Spleen (tissue), 11 donors: Measurements from ENCODE around the gene CD93. TPM values are rescaled to one million over a fixed set of nuclear protein-coding genes. Genes with fewer than 3 reads are reported as not detected.

ENCODE experiments used
- DNase-seq: peaks from one replicate; pipeline ENCODE4 v3.0.0-alpha.2; 2020
- H3K27ac ChIP-seq, 8 donors: fragments of 200-600 bp; sonication (generic) in 7 of 8; 1 replicate in 4 of 8; 2 replicates in 4 of 8; pipeline versions ENCODE4 v1.5.0 to v1.8.0; 2016 to 2021; ENCODE audit warnings: inconsistent platforms in 4 of 8, mild to moderate bottlenecking in 4 of 8, moderate library complexity in 1 of 8
- H3K27me3 ChIP-seq, 7 donors: fragments of 200-600 bp; sonication (generic) in 6 of 7; replicated peaks in 1 of 7; 1 replicate in 4 of 7; 2 replicates in 3 of 7; pipeline versions ENCODE4 v1.5.0 to v1.8.0; 2016 to 2021; ENCODE audit warnings: inconsistent platforms in 3 of 7, mild to moderate bottlenecking in 1 of 7
- H3K36me3 ChIP-seq, 6 donors: fragments of 200-600 bp; sonication (generic) in 5 of 6; 1 replicate in 4 of 6; 2 replicates in 2 of 6; pipeline versions ENCODE4 v1.5.0 to v1.8.0; 2016 to 2021; ENCODE audit warnings: inconsistent platforms in 2 of 6
- H3K4me1 ChIP-seq, 6 donors: fragments of 200-600 bp; sonication (generic) in 5 of 6; 1 replicate in 3 of 6; 2 replicates in 3 of 6; pipeline versions ENCODE4 v1.5.0 to v1.8.0; 2016 to 2021; ENCODE audit warnings: inconsistent platforms in 3 of 6
- H3K4me3 ChIP-seq, 8 donors: fragments of 200-600 bp; sonication (generic) in 7 of 8; 1 replicate in 4 of 8; 2 replicates in 4 of 8; pipeline versions ENCODE4 v1.5.0 to v1.8.0; 2016 to 2021; ENCODE audit warnings: inconsistent platforms in 4 of 8, mild to moderate bottlenecking in 4 of 8, moderate library complexity in 2 of 8
- H3K9me3 ChIP-seq, 8 donors: fragments of 200-600 bp; sonication (generic) in 7 of 8; 1 replicate in 4 of 8; 2 replicates in 4 of 8; pipeline versions ENCODE4 v1.5.0 to v1.8.0; 2016 to 2021; ENCODE audit warnings: inconsistent platforms in 4 of 8
- POLR2A ChIP-seq, 3 donors: fragments of 450-650 bp; IDR thresholded peaks; one replicate each; pipeline ENCODE4 v1.5.1; 2017; ENCODE audit warnings: antibody characterized with exemption in 3 of 3, mild to moderate bottlenecking in 1 of 3
- POLR2AphosphoS5 ChIP-seq, 3 donors: sonication (generic); formaldehyde crosslinking; IDR thresholded peaks; one replicate each; pipeline ENCODE4 v1.5.1; 2017; ENCODE audit warnings: antibody characterized with exemption in 3 of 3
- WGBS, 5 donors: extraction: QIAGEN DNeasy Blood & Tissue Kit in 3 of 5; methylation state at CpG; one replicate each; pipeline versions ENCODE4 v1.1.5 to v1.1.7; 2013 to 2018; 5-methylcytosine and 5-hydroxymethylcytosine counted together
- intact Hi-C: fragments of 100-400 bp; cut with DNase I; formaldehyde crosslinking; loops from one replicate; pipeline ENCODE4 v1.15.0; 2023; ENCODE audit warnings: low total_unique reads
- polyA plus RNA-seq, 3 donors: library from polyadenylated mRNA; stranded (reverse); fragments of 200-250 nt; gene quantifications; one replicate each; pipeline ENCODE4 v1.2.1, GENCODE V29; 2013
- total RNA-seq, 7 donors: library from RNA; depleted of rRNA in 3 of 7; stranded (reverse); fragments of >200 nt in 3 of 7; fragmentation: NEBNext Ultra II Directional in 4 of 7; extraction: Animal tissue kit (Norgen Biotek cat#: 25700) in 4 of 7; gene quantifications; one replicate each; pipeline versions ENCODE4 v1.1.0 to v1.2.1, GENCODE V29; 2016 to 2021
- TF ChIP-seq, protein P1 (sequence below), 11 experiments: fragments of 200-600 bp in 7 of 11; fragments of 450-650 bp in 4 of 11; sonication (generic) in 4 of 11; IDR thresholded peaks in 8 of 11; conservative IDR thresholded peaks in 3 of 11; 1 replicate in 7 of 11; 2 replicates in 4 of 11; pipeline versions ENCODE4 v1.4.0 to v1.8.0; 2016 to 2021; ENCODE audit warnings: antibody characterized with exemption in 11 of 11, inconsistent platforms in 4 of 11, mild to moderate bottlenecking in 1 of 11
- donor health status: healthy with polysubstance abuse.
- donor health status: DM: no; HTN: no; CAD: no; lungs with moderate emphysema.
- donor health status: DM: no; HTN: no; CAD: no.
- donor health status: Bipolar disorder and iron deficiency.
- donor health status: healthy.
- donor health status: DM: no; HTN: no; CAD: no.
- donor health status: DM: yes; HTN: yes; CAD: no.

Gene CD93
- total and polyA plus RNA-seq, 10 donors = 4.1 to 103 (median 62.5) TPM

DNA sequence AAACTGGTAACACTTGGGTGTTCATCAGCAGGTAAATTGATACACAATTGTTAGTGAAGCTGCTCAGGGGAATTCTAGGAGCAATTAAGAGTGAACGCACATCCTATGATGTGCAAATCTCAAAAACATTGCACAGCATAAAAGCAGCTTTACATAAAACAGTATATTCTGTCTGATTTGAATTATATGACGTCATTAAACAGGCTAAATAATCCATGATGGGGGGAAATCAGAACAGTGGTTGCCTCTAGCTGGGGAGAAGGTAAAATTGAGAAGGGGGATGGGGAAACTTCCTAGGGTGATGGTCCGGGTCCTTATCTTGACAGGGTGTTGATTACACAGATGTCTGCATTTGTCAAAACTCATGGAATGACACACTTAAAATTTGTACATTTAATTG is 19.4 kb downstream of the CD93 start:
- Histone ChIP-seq H3K4me3 (no peak overlapping the region), H3K9me3 (no peaks in the 10 kb centered on the region), H3K4me1 (peaks cover 0 to 7% (median 3%) of the 10 kb centered on the region in 6 donors), H3K36me3 (no peaks in the 10 kb centered on the region), H3K27me3 (no peaks in the 10 kb centered on the region), H3K27ac (no peak overlapping the region)
- TF ChIP-seq POLR2A (IDR thresholded peaks at IDR 0.05) = no peak
- TF ChIP-seq, protein P1, sequence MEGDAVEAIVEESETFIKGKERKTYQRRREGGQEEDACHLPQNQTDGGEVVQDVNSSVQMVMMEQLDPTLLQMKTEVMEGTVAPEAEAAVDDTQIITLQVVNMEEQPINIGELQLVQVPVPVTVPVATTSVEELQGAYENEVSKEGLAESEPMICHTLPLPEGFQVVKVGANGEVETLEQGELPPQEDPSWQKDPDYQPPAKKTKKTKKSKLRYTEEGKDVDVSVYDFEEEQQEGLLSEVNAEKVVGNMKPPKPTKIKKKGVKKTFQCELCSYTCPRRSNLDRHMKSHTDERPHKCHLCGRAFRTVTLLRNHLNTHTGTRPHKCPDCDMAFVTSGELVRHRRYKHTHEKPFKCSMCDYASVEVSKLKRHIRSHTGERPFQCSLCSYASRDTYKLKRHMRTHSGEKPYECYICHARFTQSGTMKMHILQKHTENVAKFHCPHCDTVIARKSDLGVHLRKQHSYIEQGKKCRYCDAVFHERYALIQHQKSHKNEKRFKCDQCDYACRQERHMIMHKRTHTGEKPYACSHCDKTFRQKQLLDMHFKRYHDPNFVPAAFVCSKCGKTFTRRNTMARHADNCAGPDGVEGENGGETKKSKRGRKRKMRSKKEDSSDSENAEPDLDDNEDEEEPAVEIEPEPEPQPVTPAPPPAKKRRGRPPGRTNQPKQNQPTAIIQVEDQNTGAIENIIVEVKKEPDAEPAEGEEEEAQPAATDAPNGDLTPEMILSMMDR (IDR thresholded peaks at IDR 0.05 in 8 of 11, conservative IDR thresholded peaks at IDR 0.05 in 3 of 11) = no peak
- DNase-seq = no peak
- 89 to 96% (median 90%) methylated on average over 3 of the region's 3 CpGs for WGBS, 5 donors
- intact Hi-C loops = no loop called here

DNA sequence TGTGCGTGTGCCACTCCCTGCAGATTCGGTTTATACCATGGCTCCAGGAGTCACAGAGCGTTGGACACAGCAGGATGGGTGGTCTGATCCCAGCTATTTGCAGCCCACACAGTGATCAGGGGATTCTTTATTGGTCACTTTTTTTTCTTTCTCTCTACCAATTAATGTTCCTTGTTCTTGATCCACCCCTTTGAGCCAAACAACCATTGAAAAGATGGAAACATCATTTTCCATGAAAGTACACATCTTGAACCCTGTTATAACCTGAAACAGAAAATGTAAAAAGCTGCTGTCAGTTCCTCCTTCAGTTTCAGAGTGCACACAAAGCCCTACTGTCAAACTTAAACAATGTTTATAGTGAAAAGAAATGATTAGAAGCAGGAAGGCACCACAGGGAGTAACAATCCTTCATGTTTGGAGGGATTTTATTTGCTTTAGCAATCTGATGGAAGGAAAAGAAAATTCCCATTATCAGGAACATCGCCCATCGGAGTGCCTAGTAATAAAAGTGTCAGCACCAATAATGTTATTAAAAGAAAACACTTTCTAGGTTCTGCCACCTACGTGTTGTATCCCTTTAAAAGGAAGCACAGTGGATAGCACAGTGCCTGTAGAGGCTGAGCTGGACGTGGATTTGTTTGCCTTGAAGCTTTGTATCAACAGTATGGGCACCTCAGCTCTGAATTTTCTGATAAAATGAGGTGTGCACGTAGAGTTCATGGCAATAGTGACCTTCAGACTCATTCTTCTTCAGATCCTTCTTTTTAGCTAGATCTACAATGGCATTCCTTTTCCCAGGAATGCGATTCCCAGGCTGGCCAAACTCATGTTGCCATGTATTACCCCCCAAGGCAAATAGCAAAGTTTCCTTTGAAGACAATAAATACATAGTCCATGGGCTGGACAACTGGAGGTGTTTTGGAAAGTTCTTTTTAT is 20.6 kb downstream of the CD93 start:
- H3K36me3 ChIP-seq = no peaks in the 10 kb centered on the region
- H3K27me3 ChIP-seq = no peaks in the 10 kb centered on the region
- WGBS, 5 donors = 80 to 90% (median 85%) methylated on average over 9 of the region's 9 CpGs
- no peak overlapping the region for H3K27ac ChIP-seq
- DNase-seq = no peak
- intact Hi-C loops = no loop called here
- peaks cover 0 to 19% (median 9%) of the 10 kb centered on the region in 6 donors for H3K4me1 ChIP-seq
- no peak overlapping the region for H3K4me3 ChIP-seq
- no peak for TF ChIP-seq POLR2AphosphoS5 (IDR thresholded peaks at IDR 0.05)
- TF ChIP-seq, protein P1 (IDR thresholded peaks at IDR 0.05 in 8 of 11, conservative IDR thresholded peaks at IDR 0.05 in 3 of 11) = no peak
- no peak for TF ChIP-seq POLR2A (IDR thresholded peaks at IDR 0.05)
- H3K9me3 ChIP-seq = no peaks in the 10 kb centered on the region

DNA sequence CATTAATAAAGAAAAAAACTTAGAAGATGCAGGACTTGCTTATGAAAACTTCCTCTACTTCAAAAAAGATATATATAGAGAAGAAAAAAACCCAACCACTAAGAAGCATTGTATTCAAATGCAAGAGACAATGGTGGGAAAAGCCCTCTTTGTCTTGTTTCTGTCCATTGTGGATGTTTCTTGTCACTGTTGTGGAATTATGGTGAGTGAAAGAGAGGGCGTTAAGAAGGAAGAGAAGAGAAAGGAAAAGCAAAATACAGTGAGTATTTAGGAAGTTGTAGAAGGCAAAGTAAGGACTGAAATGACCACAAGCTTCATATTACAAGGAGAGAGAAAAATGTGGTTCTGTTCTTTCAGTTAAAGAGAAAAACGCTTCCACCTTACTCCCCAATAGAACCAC is 22.5 kb downstream of the CD93 start:
- Histone ChIP-seq H3K4me1 (peaks cover 5 to 29% (median 18%) of the 10 kb centered on the region in 6 donors), H3K4me3 (no peak overlapping the region), H3K9me3 (no peaks in the 10 kb centered on the region), H3K27me3 (no peaks in the 10 kb centered on the region), H3K27ac (no peak overlapping the region), H3K36me3 (no peaks in the 10 kb centered on the region)
- WGBS, 5 donors = 38 to 58% (median 44%) methylated on average over 2 of the region's 2 CpGs
- no peak for DNase-seq
- intact Hi-C loops = no loop called here
- TF ChIP-seq, protein P1 (IDR thresholded peaks at IDR 0.05 in 8 of 11, conservative IDR thresholded peaks at IDR 0.05 in 3 of 11) = no peak
- TF ChIP-seq POLR2A (IDR thresholded peaks at IDR 0.05) (no peak), POLR2AphosphoS5 (IDR thresholded peaks at IDR 0.05) (no peak)

DNA sequence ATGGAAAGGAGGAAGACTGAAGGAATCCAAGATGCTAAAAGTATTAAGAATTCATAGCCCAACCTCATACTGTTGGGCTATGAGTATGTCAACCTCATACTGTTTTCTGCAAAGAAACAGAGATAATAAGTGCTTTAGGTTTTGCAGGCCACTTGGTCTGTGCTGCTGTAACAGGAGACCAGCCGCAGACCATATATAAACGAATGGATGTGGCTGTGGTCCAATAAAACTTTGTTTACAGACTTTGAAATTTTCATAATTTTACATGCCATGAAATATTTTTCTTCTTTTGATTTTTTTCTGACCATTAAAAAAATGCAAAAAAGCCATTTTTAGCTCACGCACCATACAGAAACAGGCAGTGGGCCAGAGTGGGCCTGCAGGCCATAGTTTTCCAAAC is 23.0 kb downstream of the CD93 start:
- WGBS, 5 donors = 82 to 91% (median 89%) methylated on average over 3 of the region's 3 CpGs
- Histone ChIP-seq H3K4me3 (no peak overlapping the region), H3K27me3 (no peaks in the 10 kb centered on the region), H3K27ac (no peak overlapping the region), H3K36me3 (no peaks in the 10 kb centered on the region), H3K4me1 (peaks cover 5 to 29% (median 18%) of the 10 kb centered on the region in 6 donors), H3K9me3 (no peaks in the 10 kb centered on the region)
- intact Hi-C loops = no loop called here
- no peak for DNase-seq
- TF ChIP-seq, protein P1 (IDR thresholded peaks at IDR 0.05 in 8 of 11, conservative IDR thresholded peaks at IDR 0.05 in 3 of 11) = no peak
